ENCODE results near the gene ARHGEF17. TPM values are rescaled to one million over a fixed set of nuclear protein-coding genes. Genes with fewer than 3 reads are reported as not detected.

ARHGEF17 gene
- polyA plus RNA-seq, 6 donors from 2014 or later, result not detected

DNA sequence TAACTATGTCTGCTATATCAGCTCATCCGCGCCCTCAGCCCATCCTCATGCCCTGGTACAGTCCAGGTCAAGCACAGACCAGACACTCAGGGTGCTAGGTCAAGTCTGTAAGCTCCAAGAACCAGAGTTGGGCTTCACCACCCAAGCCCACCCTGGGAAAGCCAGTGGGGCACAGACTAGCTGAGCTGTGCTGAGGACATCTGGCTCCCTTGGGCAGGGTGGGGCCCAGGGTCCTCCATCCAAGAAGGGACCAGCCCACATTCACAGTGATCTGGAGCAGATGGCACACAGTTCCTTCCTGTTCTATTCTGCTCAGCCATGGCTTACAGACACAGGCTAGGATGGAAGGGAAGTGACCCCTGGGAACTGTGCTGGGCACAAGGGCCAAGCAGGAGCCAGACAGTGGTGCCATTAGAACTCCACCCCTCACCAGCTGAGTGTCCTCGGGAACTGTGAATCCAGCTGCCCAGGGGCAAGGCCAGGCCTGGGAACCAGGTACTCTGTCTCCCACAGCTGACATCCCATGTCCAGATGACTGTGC is 26.8 kb upstream of the ARHGEF17 start:
- Mint-ChIP-seq H3K36me3 (no peaks in the 10 kb centered on the region), H3K4me1 (peaks cover 7 to 9% (median 8%) of the 10 kb centered on the region in 3 donors), H3K4me3 (no peak overlapping the region), H3K27ac (no peak overlapping the region), H3K9me3 (no peaks in the 10 kb centered on the region), H3K27me3 (no peaks in the 10 kb centered on the region)
- DNase-seq (no peak), ATAC-seq (ENCODE audit: low read depth in 2 of 2) (no peak)

DNA sequence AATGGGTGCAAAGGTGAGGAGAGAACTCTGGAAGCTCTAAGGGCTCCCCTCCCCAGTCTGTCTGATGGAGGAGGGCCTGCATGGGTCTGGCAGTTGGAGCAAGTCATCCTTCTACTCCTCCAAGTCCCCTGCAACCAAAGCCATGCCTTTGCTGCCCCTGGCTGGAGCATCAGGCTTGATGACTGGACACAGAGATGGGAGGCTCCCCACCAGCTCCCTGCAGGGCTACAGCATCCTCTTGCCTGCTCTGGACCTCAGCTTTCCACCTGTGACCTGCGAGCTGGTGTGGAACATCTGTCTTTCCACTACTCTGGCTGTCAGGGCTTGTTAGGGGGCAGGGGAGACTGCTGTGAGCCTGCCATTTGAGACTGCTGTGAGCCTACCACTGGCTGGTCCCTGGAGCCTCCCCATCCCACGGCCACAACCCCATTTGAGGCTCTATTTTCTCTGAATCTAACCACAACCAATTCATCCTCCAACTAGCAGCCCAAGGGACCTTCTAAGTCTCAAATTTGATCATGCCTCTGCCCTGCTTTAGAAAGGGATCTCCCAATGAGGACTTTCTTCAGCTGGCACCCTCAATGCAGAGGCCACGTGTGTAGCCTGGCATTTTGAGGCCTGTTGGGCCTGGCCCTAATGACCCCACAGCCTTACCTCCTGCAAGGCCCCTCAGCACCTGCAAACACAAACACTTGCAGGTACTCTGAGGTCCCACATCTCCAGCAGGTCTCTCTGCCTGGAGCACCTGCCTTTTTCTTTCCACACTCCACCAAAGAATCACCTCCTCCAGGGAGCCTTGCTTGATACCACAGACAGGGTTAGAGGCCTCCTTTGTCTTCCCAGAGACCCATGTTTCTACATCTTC is 26.0 kb upstream of the ARHGEF17 start:
- DNase-seq, result no peak
- H3K9me3 Mint-ChIP-seq, result no peaks in the 10 kb centered on the region
- H3K36me3 Mint-ChIP-seq, result no peaks in the 10 kb centered on the region
- H3K27ac Mint-ChIP-seq, result no peak overlapping the region
- H3K4me1 Mint-ChIP-seq, result peaks cover 9 to 11% (median 9%) of the 10 kb centered on the region in 3 donors
- no peaks in the 10 kb centered on the region for H3K27me3 Mint-ChIP-seq
- no peak overlapping the region for H3K4me3 Mint-ChIP-seq
- ATAC-seq (ENCODE audit: low read depth in 2 of 2), result no peak

DNA sequence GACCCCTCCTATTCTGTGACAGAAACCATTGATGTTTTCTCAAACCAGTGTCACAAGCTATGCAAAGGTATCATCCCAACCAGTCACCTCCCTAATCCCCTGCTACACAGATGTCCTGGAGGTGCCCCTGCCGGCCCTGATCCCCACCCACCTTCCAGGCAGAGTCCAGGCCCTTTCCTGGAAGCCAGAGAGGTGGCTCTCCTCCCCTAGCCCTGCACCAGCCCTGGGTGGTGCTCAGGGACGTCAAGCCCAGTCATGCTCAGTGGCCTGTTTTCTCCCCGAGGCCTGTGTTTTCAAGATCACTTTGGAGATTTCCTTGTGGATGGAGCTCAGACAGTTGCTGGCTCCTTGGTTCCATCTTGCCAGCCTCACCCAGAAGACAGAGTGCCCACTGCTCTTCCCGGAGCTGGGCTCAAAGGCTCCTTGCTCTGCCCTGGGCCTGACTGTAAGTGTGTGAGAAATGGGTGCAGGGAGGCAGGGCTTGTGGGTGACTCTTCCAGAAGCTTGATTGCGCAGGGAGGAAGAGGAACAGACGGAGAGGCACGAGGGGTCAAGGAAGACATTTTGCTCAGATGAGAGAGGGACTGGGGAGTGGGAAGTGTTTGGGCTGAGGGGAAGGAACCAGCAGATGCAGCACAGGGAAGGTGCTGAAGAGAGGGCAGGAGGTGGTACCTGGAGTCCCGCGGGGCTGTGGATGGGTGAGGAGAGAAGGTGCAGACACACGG is 24.6 kb upstream of the ARHGEF17 start:
- Mint-ChIP-seq H3K4me3 (no peak overlapping the region), H3K9me3 (no peaks in the 10 kb centered on the region), H3K27ac (peak overlapping the region in 1 of 6 donors; percentile 86), H3K27me3 (no peaks in the 10 kb centered on the region), H3K36me3 (no peaks in the 10 kb centered on the region), H3K4me1 (peaks cover 19 to 24% (median 23%) of the 10 kb centered on the region in 3 donors)
- ATAC-seq (ENCODE audit: low read depth in 2 of 2), result no peak
- no peak for DNase-seq

DNA sequence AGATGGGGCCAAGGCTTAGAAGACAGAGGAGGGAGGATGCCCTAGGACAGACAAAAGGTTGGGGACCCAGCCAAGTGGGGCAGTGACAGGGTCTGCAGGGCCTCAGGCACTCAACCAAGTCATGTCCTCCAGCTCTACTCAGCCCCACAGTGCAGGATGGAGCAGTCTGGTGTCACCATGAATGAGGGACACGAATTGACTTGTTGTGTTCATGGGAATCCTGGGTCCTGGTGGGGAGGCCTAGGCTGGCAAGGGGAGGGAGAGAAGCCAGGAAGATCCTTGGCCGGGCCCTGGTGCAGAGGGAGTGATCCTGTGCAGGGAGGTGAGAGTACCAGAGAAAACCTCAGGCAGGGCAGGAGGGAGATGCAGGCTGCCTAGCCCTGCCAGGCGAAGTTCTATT is 24.0 kb upstream of the ARHGEF17 start:
- ATAC-seq (ENCODE audit: low read depth in 2 of 2) (no peak), DNase-seq (no peak)
- Mint-ChIP-seq H3K9me3 (no peaks in the 10 kb centered on the region), H3K27ac (no peak overlapping the region), H3K4me3 (no peak overlapping the region), H3K27me3 (no peaks in the 10 kb centered on the region), H3K4me1 (peaks cover 22 to 31% (median 30%) of the 10 kb centered on the region in 3 donors), H3K36me3 (no peaks in the 10 kb centered on the region)

DNA sequence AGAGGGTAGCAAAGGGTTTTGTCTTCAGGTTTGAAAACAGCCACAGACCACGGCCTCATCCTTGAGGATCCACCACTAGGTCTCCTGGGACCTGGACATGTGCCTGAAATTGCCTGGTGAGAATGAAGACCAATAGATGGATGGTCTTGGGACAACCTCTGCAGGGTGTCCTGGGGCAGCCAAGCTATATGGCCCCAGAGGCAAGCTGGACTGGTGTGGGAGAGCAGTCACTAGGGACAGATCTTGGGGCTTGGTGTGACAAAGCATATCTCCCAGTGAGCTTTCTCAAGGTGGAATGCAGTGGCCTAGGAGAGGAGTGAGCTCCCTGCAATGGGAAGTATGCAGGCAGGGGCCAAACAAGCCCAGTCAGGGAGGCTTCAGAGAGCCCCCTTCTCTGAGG is 22.4 kb upstream of the ARHGEF17 start:
- peak overlapping the region in 1 of 6 donors; percentile 79 for H3K27ac Mint-ChIP-seq
- no peaks in the 10 kb centered on the region for H3K9me3 Mint-ChIP-seq

DNA sequence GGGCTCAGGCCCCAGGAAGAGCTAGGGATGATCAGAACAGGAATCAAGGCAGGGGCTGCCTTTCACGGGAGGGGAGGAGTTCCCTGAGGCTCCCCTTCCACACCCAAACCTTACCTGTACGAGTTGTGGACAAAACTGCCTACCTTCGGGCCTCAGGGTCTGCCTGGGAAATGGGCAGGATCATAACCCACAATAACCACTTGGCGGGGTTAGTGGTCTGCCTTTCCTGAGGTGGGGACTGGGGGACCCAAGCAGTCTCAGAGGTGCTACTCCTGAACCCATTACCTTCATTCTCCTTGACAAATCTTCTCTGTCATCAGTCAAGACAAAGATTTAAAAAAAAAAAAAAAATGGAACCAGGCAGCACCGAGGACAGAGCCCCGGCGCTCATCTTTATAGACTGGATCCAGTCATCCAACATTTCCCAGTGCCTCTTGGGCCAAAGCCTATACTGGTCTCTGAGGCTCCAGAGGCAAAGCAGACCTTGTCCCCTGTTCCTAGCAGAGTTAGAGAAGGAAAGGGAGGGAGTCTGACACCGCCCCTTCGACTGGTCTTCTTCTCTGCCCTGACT is 21.8 kb upstream of the ARHGEF17 start:
- H3K4me3 Mint-ChIP-seq, result no peak overlapping the region
- H3K36me3 Mint-ChIP-seq, result no peaks in the 10 kb centered on the region
- no peak for DNase-seq
- H3K4me1 Mint-ChIP-seq, result peaks cover 23 to 38% (median 36%) of the 10 kb centered on the region in 3 donors
- H3K9me3 Mint-ChIP-seq, result no peaks in the 10 kb centered on the region
- H3K27me3 Mint-ChIP-seq, result no peaks in the 10 kb centered on the region
- ATAC-seq (ENCODE audit: low read depth in 2 of 2), result no peak
- H3K27ac Mint-ChIP-seq, result peak overlapping the region in 4 of 6 donors; percentile 13 to 87 (median 49)

More for the DNA sequence above, 22.4 kb upstream of the ARHGEF17 start:
- Mint-ChIP-seq H3K4me1 (peaks cover 25 to 40% (median 39%) of the 10 kb centered on the region in 3 donors), H3K4me3 (no peak overlapping the region), H3K36me3 (no peaks in the 10 kb centered on the region), H3K27me3 (no peaks in the 10 kb centered on the region)
- ATAC-seq (ENCODE audit: low read depth in 2 of 2) (no peak), DNase-seq (no peak)

DNA sequence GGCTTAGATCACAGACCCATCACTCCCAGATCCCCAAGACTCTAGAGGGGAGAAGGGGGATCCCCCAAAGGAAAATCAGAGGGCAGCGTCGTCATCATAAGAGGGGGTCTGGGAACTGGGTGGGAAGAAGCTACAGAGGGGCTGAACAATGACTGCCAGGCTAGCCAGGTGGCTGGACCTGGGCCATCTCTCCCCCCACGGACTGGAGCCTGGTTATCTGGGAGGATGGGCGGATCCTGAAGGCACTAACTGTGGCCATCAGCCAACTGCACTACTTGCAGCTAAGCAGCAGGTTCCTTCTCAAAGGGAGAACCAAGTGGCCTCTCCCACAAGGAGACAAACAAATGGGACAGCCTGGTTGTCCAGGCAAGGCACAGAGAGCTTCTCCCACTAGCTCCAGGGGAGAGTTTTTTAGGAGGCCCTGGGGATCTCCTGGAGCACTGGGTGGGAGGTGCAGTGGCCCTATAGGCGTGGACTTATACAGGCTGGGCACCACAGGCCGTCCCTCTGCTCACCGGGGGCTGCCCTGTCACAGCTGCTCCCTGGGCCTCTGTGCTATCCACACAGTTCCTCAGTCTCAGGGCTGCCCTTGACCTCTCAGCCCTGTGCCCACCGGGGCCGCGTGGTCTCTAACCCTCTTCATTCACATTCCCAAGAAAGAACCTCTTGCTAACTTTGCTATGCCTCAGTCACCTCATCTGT is 20.5 kb upstream of the ARHGEF17 start:
- Mint-ChIP-seq H3K4me3 (peak overlapping the region in 2 of 8 donors; percentile 20 to 45), H3K27me3 (peaks cover 0 to 7% (median 0%) of the 10 kb centered on the region in 3 donors), H3K36me3 (no peaks in the 10 kb centered on the region), H3K4me1 (peaks cover 20 to 38% (median 36%) of the 10 kb centered on the region in 3 donors), H3K27ac (peak overlapping the region; percentile 39 to 94 (median 86)), H3K9me3 (no peaks in the 10 kb centered on the region)
- ATAC-seq (ENCODE audit: low read depth in 2 of 2) (no peak), DNase-seq (no peak)

DNA sequence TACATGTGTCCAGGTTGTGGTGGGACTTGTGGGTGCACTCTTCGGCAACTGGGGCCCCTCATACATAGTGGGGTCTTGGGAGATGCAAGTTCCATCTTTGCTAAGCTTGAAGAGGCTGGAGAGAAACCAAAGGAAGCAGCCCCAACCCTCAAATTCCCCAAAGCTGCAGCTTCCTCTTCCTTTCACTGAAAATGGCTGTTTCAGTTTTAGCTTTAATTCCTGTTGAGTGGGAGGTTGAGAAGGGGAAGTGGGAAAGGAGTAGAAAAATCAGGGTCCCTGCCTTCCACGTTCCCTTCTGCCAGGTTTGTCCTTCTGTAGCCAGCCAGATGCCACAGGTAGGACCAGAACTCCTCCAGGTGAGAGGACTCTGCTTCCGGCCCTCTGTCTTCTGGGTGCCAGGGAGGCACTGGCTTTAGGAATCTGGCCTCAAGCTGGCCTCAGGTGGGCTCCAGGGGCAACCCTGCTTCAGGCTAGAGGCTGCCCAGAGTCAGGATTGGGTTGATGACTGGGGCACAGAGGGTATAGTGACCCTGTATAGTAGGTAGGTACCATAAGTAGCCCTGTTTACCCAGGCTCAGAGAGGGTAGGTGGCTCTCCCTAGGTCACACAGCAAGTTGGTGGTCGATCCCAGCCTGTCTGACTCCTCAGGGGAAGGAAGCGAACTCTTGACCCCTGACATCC is 19.7 kb upstream of the ARHGEF17 start:
- peaks cover 4 to 15% (median 7%) of the 10 kb centered on the region in 3 donors for H3K27me3 Mint-ChIP-seq
- peak overlapping the region; percentile 64 to 98 (median 92) for H3K27ac Mint-ChIP-seq
- H3K9me3 Mint-ChIP-seq, result no peaks in the 10 kb centered on the region
- ATAC-seq (ENCODE audit: low read depth in 2 of 2) (peak; percentile 7 to 22), DNase-seq (peak; percentile 53)
- H3K4me3 Mint-ChIP-seq, result peak overlapping the region in 7 of 8 donors; percentile 9 to 88 (median 64)
- peaks cover 20 to 38% (median 36%) of the 10 kb centered on the region in 3 donors for H3K4me1 Mint-ChIP-seq
- H3K36me3 Mint-ChIP-seq, result no peaks in the 10 kb centered on the region

DNA sequence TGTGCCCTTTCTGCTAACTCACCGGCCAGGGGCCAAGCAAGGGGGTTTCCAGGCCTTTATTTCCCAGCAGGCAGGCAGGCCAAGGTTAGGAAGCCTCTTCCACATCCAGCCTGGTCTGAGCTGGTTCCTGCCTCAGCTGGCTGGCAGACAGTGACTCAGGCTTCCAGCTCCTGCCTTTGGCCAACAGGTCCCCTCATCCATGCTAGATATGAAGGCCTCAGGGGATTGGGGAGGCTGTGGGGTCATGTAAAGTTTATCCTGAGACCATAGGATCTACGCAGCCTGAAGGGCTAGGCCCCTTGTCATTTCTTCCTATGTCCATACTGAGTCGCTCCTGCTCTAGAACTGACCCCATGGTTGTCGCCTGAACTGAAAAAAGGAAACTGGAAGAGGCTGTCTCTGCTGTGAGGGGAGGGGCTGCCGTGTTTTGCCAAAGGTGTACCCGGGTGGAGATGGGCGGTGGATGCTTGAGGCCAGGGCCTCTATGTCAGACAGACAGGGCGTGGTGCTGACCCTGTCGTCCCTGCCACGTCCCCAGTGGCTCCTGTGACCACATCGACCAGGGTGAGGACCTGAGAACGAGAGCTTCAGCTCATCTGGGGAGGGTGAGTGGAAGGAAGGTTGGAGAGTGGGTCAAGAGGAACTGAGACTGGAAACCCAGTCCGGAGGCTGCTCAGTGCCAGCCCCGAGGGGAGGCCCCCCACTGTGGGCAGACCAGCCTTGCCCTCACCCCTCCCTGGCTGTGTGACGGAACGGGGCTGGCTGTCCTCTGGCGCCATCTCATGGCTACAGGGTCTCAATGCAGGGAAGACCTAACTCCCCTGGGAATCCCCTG is 19.0 kb upstream of the ARHGEF17 start:
- H3K9me3 Mint-ChIP-seq, result no peaks in the 10 kb centered on the region
- H3K27me3 Mint-ChIP-seq, result peaks cover 4 to 19% (median 10%) of the 10 kb centered on the region in 3 donors
- H3K27ac Mint-ChIP-seq, result peak overlapping the region; percentile 53 to 98 (median 92)
- DNase-seq (peak; percentile 87), ATAC-seq (ENCODE audit: low read depth in 2 of 2) (peak; percentile 94 to 98)
- no peaks in the 10 kb centered on the region for H3K36me3 Mint-ChIP-seq
- peak overlapping the region; percentile 0 to 90 (median 78) for H3K4me3 Mint-ChIP-seq
- peaks cover 20 to 38% (median 36%) of the 10 kb centered on the region in 3 donors for H3K4me1 Mint-ChIP-seq

DNA sequence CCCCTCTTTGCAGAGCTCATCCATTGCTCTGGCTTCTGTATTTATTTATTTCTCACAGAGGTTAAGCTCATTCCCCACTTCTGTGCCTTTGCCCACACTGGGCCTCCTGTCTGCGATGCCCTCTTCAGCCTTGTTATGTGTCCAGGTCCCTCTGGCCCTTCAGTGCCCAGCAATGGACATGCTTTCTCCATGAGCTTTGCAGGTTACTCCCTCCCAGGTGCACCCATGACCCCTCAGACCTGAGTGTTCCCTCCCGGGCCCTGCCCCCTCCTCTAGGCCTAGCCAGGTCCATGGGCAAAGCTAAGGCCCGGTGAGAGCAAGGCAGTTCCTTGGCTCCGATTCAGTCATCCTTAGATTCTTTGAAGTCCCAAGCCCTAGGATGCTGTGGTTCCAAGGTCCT is 17.5 kb upstream of the ARHGEF17 start:
- DNase-seq (no peak), ATAC-seq (ENCODE audit: low read depth in 2 of 2) (no peak)
- Mint-ChIP-seq H3K27me3 (peaks cover 8 to 23% (median 15%) of the 10 kb centered on the region in 3 donors), H3K27ac (no peak overlapping the region), H3K4me1 (peaks cover 23 to 41% (median 40%) of the 10 kb centered on the region in 3 donors), H3K36me3 (no peaks in the 10 kb centered on the region), H3K9me3 (no peaks in the 10 kb centered on the region), H3K4me3 (peak overlapping the region in 3 of 8 donors; percentile 32 to 62 (median 45))

DNA sequence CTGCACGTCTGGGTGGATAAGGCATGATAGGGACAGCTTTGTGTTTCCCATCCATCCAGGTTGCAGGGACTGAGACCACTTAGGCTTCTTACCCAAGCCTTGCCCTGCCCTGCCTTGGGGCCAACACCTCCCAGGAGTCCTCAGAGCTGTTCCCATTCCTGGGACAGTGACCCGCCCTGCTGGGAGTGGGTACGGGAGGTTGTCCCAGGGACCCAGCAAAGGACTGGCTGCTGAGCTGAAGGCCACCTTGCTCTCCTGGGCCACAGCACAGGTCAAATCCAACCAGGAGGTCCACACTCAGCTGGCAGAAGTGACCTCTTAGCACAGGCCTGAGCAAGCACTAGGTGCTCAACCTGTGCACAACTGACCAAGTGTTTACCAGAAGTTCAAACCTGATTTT is 16.9 kb upstream of the ARHGEF17 start:
- DNase-seq (no peak), ATAC-seq (ENCODE audit: low read depth in 2 of 2) (no peak)
- Mint-ChIP-seq H3K9me3 (no peaks in the 10 kb centered on the region), H3K4me3 (no peak overlapping the region), H3K27me3 (peaks cover 11 to 23% (median 15%) of the 10 kb centered on the region in 3 donors), H3K4me1 (peaks cover 24 to 41% (median 41%) of the 10 kb centered on the region in 3 donors), H3K27ac (no peak overlapping the region), H3K36me3 (no peaks in the 10 kb centered on the region)

Measured in naive B cell (primary cell).